Right hindlimb (tissue), 1 donor: Measurements from ENCODE around the gene GGT1.
"Not testable (repeated sequence)": the region's sequence is repeated elsewhere in the genome, so short reads cannot be mapped to it uniquely, and the experiment has no call there.

Experiments used
- DNase-seq: peaks from one replicate; pipeline ENCODE4 v3.0.0-alpha.2; 2018

The GGT1 gene

GRCh38 chr22:24602847-24603769 is at the start of gene GGT1:
GGT1 (plus strand) TSS chr22:24603193; CDS start chr22:24611082, 7,889 bp downstream.
- not testable (repeated sequence) for DNase-seq

- DNase-seq = peak; percentile 24
These were observed 49.2 kb upstream of the GGT1 start for GRCh38 chr22:24553597-24554312.

GRCh38 chr22:24554313-24555164 is 48.5 kb upstream of the GGT1 start, which contains the start of gene GUCD1:
GUCD1 (minus strand) TSS chr22:24555138; CDS start chr22:24554991, 147 bp downstream.
- DNase-seq = no peak

GRCh38 chr22:24555165-24556039 is 47.6 kb upstream of the GGT1 start, which contains the start of gene SNRPD3:
SNRPD3 (plus strand) TSS chr22:24555999; CDS start chr22:24557675, 1,676 bp downstream.
- peak; percentile 100 for DNase-seq

- no peak for DNase-seq
These were observed 43.5 kb upstream of the GGT1 start for GRCh38 chr22:24559471-24559870.

- no peak for DNase-seq
These were observed 39.7 kb upstream of the GGT1 start for GRCh38 chr22:24563246-24563645.

- DNase-seq = no peak
These were observed 38.5 kb upstream of the GGT1 start for GRCh38 chr22:24564376-24565058.

- DNase-seq = no peak
These were observed 37.9 kb upstream of the GGT1 start for GRCh38 chr22:24565077-24565476.

GRCh38 chr22:24566899-24567511 is 36.0 kb upstream of the GGT1 start:
- no peak for DNase-seq

- DNase-seq = no peak
These were observed 35.3 kb upstream of the GGT1 start for GRCh38 chr22:24567668-24568067.

GRCh38 chr22:24571266-24571665 is 31.7 kb upstream of the GGT1 start:
- DNase-seq = no peak

- DNase-seq = no peak
These were observed 26.2 kb upstream of the GGT1 start for GRCh38 chr22:24576778-24577177.

GRCh38 chr22:24578355-24579257 is 24.4 kb upstream of the GGT1 start:
- DNase-seq = no peak

GRCh38 chr22:24579258-24579601 is 23.8 kb upstream of the GGT1 start:
- no peak for DNase-seq

GRCh38 chr22:24580276-24580675 is 22.7 kb upstream of the GGT1 start:
- no peak for DNase-seq

- no peak for DNase-seq
These were observed 20.8 kb upstream of the GGT1 start for GRCh38 chr22:24582056-24582814.

- no peak for DNase-seq
These were observed 19.5 kb upstream of the GGT1 start for GRCh38 chr22:24583221-24584165.
